Esophagus squamous epithelium (tissue), 4 donors: Measurements from ENCODE around the gene CAPN8.

ENCODE experiments used
- POLR2A ChIP-seq, 4 donors: fragments of 450-650 bp; IDR thresholded peaks; one replicate each; pipeline ENCODE4 v1.6.1; 2017; ENCODE audit warnings: antibody characterized with exemption in 4 of 4, mild to moderate bottlenecking in 4 of 4, moderate library complexity in 3 of 4
- TF ChIP-seq, protein P1 (sequence below), 6 experiments: fragments of 450-650 bp in 4 of 6; fragments of 200-600 bp in 2 of 6; sonication (generic) in 2 of 6; IDR thresholded peaks; one replicate each; pipeline ENCODE4 v1.5.1; 2016 to 2019; ENCODE audit warnings: antibody characterized with exemption in 6 of 6, mild to moderate bottlenecking in 4 of 6, moderate library complexity in 4 of 6

DNA sequence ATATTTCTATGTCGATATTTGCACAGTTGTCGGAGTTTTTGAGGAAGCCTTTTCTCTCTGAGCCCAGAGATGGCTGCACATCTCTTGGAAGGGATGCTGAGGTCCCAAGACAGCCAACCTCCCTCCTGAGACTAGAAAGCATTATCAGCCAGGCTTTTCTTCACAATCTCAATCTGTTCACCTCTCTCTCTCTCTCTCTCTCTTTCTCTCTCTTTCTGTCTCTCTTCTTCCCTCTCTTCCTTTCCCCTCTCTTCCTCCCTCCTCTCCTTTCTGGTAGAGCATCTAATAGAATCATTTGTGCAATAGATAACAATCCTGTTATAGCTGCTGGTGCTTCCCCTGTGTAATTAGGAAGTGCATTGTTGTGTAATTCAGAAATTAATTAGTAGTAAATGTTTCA, 131.8 kb downstream of the CAPN8 start:
- TF ChIP-seq, protein P1, sequence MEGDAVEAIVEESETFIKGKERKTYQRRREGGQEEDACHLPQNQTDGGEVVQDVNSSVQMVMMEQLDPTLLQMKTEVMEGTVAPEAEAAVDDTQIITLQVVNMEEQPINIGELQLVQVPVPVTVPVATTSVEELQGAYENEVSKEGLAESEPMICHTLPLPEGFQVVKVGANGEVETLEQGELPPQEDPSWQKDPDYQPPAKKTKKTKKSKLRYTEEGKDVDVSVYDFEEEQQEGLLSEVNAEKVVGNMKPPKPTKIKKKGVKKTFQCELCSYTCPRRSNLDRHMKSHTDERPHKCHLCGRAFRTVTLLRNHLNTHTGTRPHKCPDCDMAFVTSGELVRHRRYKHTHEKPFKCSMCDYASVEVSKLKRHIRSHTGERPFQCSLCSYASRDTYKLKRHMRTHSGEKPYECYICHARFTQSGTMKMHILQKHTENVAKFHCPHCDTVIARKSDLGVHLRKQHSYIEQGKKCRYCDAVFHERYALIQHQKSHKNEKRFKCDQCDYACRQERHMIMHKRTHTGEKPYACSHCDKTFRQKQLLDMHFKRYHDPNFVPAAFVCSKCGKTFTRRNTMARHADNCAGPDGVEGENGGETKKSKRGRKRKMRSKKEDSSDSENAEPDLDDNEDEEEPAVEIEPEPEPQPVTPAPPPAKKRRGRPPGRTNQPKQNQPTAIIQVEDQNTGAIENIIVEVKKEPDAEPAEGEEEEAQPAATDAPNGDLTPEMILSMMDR (IDR thresholded peaks at IDR 0.05): no peak
- TF ChIP-seq POLR2A (IDR thresholded peaks at IDR 0.05): no peak
